DMS 273 treated with DMSO at 0.1 percent for 48 hours (cell line): ENCODE measurements around the gene ACACA.
"Not testable (repeated sequence)": the region's sequence is repeated elsewhere in the genome, so short reads cannot be mapped to it uniquely, and the experiment has no call there.

Experiments used
- DNase-seq: peaks from one replicate; lab custom pipeline; 2025; lab: John Stamatoyannopoulos, UW

ACACA gene

GRCh38 chr17:37406635-37407461, at the start of gene ACACA, which contains the start of gene TADA2A:
Gene ACACA (minus strand): TSS chr17:37406836. CDS start chr17:37406299, 537 bp downstream.
Gene TADA2A (plus strand): TSS chr17:37406886. CDS start chr17:37411366, 4,480 bp downstream.
- peak; percentile 40 for DNase-seq

- no peak for DNase-seq
These were observed 43.5 kb upstream of the ACACA start for GRCh38 chr17:37450112-37450511.

GRCh38 chr17:37447641-37448040, 41.0 kb upstream of the ACACA start:
- DNase-seq, result no peak

GRCh38 chr17:37446027-37446426, 39.4 kb upstream of the ACACA start:
- no peak for DNase-seq

GRCh38 chr17:37441369-37442014, 34.9 kb upstream of the ACACA start:
- not testable (repeated sequence) for DNase-seq

GRCh38 chr17:37440424-37440823, 33.8 kb upstream of the ACACA start:
- DNase-seq, result no peak

GRCh38 chr17:37438141-37438540, 31.5 kb upstream of the ACACA start:
- no peak for DNase-seq

GRCh38 chr17:37432671-37433070, 26.0 kb upstream of the ACACA start:
- no peak for DNase-seq

- no peak for DNase-seq
These were observed 23.5 kb upstream of the ACACA start for GRCh38 chr17:37430051-37430627.

- DNase-seq, result no peak
These were observed 22.8 kb upstream of the ACACA start for GRCh38 chr17:37429453-37429852.

- no peak for DNase-seq
These were observed 22.4 kb upstream of the ACACA start for GRCh38 chr17:37429039-37429438.

GRCh38 chr17:37425268-37425667, 18.6 kb upstream of the ACACA start:
- DNase-seq, result no peak

GRCh38 chr17:37422971-37423625, 16.5 kb upstream of the ACACA start:
- DNase-seq, result no peak

GRCh38 chr17:37417852-37418251, 11.2 kb upstream of the ACACA start:
- DNase-seq, result no peak

- no peak for DNase-seq
These were observed 7.4 kb upstream of the ACACA start for GRCh38 chr17:37413875-37414519.

- no peak for DNase-seq
These were observed 3.7 kb upstream of the ACACA start for GRCh38 chr17:37410357-37410756.

GRCh38 chr17:37408145-37408479, 1.5 kb upstream of the ACACA start:
- not testable (repeated sequence) for DNase-seq

GRCh38 chr17:37405955-37406634, 541 bp downstream of the ACACA start:
- no peak for DNase-seq

GRCh38 chr17:37405522-37405921, 1.1 kb downstream of the ACACA start:
- not testable (repeated sequence) for DNase-seq

- no peak for DNase-seq
These were observed 6.1 kb downstream of the ACACA start for GRCh38 chr17:37400505-37400904.

- no peak for DNase-seq
These were observed 7.3 kb downstream of the ACACA start for GRCh38 chr17:37399265-37399803.
